ENCODE measurements around the gene KLK6. TPM values are rescaled to one million over a fixed set of nuclear protein-coding genes. Genes with fewer than 3 reads are reported as not detected.
A peak's percentile ranks its signal among the peaks of the same experiment; 100 is the strongest.

Gene KLK6
- total RNA-seq, 4 donors from 2014 or later = 2.1 to 5.9 (median 2.5) TPM; not detected in 1

DNA sequence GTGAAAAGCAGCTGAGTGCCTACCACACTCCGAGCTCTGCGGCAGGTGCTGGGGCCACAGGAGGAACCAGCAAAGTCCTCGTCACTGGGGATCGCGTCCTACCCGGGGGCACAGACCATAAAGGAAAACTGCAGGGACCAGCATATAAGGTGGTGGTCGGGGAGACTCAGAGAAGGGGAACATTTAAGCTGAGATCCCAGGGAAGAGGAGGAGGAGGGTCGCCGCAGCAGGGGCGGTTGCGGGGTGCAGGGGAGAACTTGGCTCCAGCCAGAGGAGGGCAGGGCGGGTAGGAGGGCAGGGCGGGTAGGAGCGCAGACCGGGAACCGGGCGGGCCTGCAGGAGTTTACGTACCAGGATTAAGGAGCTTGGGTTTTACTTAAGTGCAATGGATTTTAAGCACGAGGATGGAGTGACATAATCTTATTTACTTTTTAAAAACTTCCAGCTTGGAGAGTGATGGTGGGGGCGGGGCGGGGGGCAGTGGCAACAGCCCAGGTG is 57.2 kb downstream of the KLK6 start:
- Histone ChIP-seq H3K9me3 (no peaks in the 10 kb centered on the region), H3K27me3 (peaks cover 0 to 58% of the 10 kb centered on the region in 2 donors), H3K27ac (no peak overlapping the region), H3K36me3 (no peaks in the 10 kb centered on the region), H3K4me1 (peaks cover 0 to 8% (median 0%) of the 10 kb centered on the region in 4 donors), H3K4me3 (no peak overlapping the region)
- TF ChIP-seq POLR2A (IDR thresholded peaks at IDR 0.05) (no peak), EP300 (IDR thresholded peaks at IDR 0.05) (no peak)
- TF ChIP-seq, protein P1, sequence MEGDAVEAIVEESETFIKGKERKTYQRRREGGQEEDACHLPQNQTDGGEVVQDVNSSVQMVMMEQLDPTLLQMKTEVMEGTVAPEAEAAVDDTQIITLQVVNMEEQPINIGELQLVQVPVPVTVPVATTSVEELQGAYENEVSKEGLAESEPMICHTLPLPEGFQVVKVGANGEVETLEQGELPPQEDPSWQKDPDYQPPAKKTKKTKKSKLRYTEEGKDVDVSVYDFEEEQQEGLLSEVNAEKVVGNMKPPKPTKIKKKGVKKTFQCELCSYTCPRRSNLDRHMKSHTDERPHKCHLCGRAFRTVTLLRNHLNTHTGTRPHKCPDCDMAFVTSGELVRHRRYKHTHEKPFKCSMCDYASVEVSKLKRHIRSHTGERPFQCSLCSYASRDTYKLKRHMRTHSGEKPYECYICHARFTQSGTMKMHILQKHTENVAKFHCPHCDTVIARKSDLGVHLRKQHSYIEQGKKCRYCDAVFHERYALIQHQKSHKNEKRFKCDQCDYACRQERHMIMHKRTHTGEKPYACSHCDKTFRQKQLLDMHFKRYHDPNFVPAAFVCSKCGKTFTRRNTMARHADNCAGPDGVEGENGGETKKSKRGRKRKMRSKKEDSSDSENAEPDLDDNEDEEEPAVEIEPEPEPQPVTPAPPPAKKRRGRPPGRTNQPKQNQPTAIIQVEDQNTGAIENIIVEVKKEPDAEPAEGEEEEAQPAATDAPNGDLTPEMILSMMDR (IDR thresholded peaks at IDR 0.05) = no peak
- DNase-seq (ENCODE audit: low spot score in 2 of 2) = no peak
- 16 to 17% methylated on average over 20 to 21 of the region's 21 CpGs for WGBS, 2 donors

DNA sequence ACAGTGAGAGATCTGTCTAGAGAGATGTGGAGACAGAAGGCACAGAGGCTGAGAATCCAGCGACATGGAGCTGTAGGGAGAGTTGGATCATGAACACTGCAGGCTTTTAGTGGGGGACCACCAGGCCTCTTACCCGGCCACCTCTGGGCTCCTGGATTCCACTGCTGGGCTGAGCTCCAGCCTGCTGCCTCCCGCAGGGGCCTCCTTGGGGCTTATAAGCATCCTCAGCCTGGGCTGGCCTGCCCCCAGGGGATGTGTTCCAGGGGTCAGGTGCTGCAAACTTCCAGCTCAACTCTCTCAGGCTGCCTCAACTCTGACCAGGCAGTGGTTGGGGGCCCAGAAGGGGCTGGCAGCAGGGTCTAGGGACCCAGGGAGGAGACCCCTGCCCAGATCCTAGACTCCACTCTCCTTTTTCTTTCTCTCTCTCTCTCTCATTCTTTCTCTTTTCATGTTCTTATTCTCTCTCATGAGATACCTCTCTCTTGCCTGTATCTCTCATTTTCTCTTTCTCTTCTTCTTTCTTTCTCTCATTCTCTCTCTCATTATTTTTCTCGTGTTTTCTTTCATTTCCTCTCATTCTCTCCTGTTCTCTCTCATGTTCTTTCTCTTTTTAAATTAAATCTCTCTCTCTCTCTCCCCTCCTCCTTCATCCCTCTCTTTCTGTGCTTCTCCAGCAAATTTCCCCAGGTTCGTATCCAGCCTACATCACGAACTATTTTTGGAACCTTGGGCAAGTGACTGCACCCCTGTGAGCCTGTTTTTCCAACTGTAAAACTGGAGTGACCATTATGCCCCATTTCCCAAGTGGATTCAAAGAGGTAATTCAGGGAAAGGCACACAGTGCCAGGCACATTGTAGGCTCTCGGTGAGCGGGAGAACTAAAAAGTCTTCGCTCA is 57.9 kb downstream of the KLK6 start, which contains the start of gene KLK4:
KLK4 (minus strand) TSS at position 190 of the 896 bp plus-strand sequence. CDS start 657 bp downstream, outside the sequence.
- peaks cover 0 to 61% of the 10 kb centered on the region in 2 donors for H3K27me3 ChIP-seq
- no peaks in the 10 kb centered on the region for H3K36me3 ChIP-seq
- TF ChIP-seq, protein P1 (IDR thresholded peaks at IDR 0.05) = no peak
- TF ChIP-seq POLR2A (IDR thresholded peaks at IDR 0.05) (no peak), EP300 (IDR thresholded peaks at IDR 0.05) (no peak)
- H3K4me1 ChIP-seq = peaks cover 0 to 8% (median 0%) of the 10 kb centered on the region in 4 donors
- H3K9me3 ChIP-seq = no peaks in the 10 kb centered on the region
- no peak for DNase-seq (ENCODE audit: low spot score in 2 of 2)
- WGBS, 2 donors = 63 to 67% methylated on average over 9 of the region's 9 CpGs
- no peak within 1 kb of the TSS for H3K27ac ChIP-seq
- H3K4me3 ChIP-seq = no peak within 1 kb of the TSS

DNA sequence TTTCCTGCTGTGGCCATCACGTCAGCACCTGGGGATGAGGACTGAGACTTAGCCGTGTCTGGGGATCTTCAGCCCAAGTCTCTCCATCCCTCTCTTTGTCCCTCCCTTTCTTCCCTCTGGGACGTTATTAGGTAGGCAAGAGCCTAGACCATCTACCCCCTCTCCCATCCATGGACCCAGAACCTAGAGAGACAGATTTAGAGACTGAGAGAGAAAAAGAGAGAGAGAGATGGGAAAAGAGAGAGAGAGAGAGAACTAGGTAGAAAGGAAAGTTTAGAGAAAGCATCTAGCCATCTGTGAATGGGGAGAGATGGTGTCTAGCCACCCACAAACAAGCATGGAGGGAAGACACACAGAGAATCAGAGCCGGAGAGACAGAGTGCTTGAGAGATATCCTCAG is 58.7 kb downstream of the KLK6 start:
- Histone ChIP-seq H3K27ac (no peak overlapping the region), H3K4me1 (peaks cover 0 to 8% (median 0%) of the 10 kb centered on the region in 4 donors), H3K4me3 (no peak overlapping the region), H3K9me3 (no peaks in the 10 kb centered on the region), H3K27me3 (peaks cover 0 to 54% of the 10 kb centered on the region in 2 donors), H3K36me3 (no peaks in the 10 kb centered on the region)
- 71 to 75% methylated on average over 4 of the region's 4 CpGs for WGBS, 2 donors
- no peak for TF ChIP-seq POLR2A (IDR thresholded peaks at IDR 0.05)
- TF ChIP-seq EP300 (IDR thresholded peaks at IDR 0.05) = no peak
- TF ChIP-seq, protein P1 (IDR thresholded peaks at IDR 0.05) = no peak
- no peak for DNase-seq (ENCODE audit: low spot score in 2 of 2)

DNA sequence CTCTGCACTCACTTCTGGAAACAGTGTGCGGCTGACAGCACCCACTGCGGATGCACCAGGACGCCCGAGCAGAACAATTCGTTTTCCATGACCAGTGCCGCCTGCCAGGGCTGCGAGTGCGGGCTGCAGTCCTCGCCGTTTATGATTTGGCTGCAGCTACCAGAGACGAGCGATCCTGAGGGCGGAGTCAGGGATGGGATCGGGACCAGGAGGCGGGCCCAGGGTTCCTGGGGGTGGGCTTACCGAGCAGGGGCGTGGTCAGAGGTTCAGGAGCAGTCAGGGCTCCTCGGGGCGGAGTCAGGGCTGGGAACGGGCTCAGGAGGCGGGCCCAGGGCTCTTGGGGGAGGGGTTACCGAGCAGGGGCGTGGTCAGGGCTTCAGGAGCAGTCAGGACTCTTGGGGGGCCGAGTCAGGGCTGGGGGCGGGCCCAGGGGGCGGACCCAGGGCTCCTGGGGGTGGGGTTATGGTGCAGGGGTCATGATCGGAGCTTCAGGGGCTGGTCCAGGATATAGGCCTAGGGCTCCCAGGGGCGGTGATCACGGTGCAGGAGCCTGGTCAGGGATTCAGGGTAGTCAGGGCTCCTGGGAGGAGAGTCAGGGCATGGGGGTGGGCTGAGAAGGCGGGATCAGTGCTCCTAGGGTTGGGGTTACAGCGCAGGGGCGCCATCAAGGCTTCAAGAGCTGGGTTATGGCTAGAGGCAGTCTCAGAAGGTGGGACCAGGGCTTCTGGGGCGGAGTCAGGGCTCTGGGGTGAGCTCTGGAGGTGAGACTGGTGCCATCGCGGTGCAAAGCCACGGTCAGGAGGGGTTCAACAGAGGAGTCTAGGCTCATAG is 59.9 kb downstream of the KLK6 start:
- WGBS, 2 donors = 6 to 9% methylated on average over 26 to 34 of the region's 36 CpGs
- peak; percentile 31 to 40 for DNase-seq (ENCODE audit: low spot score in 2 of 2)
- Histone ChIP-seq H3K4me3 (peak overlapping the region in 2 of 4 donors; percentile 5 to 18), H3K36me3 (no peaks in the 10 kb centered on the region), H3K27me3 (peaks cover 0 to 49% of the 10 kb centered on the region in 2 donors), H3K27ac (no peak overlapping the region), H3K9me3 (no peaks in the 10 kb centered on the region), H3K4me1 (peaks cover 0 to 8% (median 0%) of the 10 kb centered on the region in 4 donors)
- TF ChIP-seq POLR2A (IDR thresholded peaks at IDR 0.05) = no peak
- TF ChIP-seq EP300 (IDR thresholded peaks at IDR 0.05) = no peak
- TF ChIP-seq, protein P1 (IDR thresholded peaks at IDR 0.05) = no peak

Other genes starting within 250 kb of the KLK6 start
- 1 to 10 TPM in 1 of 4 donors, under 1 TPM in 2, not detected in 1; 0.21 to 3.3 (median 0.30) TPM for gene SHANK1, start 249.8 kb downstream of the KLK6 start, total RNA-seq
- 10 to 100 TPM; 13.3 to 53.1 (median 25.9) TPM for gene CLEC11A, start 246.2 kb downstream of the KLK6 start, total RNA-seq
- not detected for gene GPR32, start 199.1 kb downstream of the KLK6 start, total RNA-seq
- gene ACP4, start 179.2 kb downstream of the KLK6 start, total RNA-seq = not detected
- gene KLK1, start 145.8 kb downstream of the KLK6 start, total RNA-seq = 1 to 10 TPM in 2 of 4 donors, under 1 TPM in 1, not detected in 1; 0.78 to 1.8 (median 1.5) TPM
- gene KLK15, start 136.0 kb downstream of the KLK6 start, total RNA-seq = not detected
- gene KLK3, start 114.7 kb downstream of the KLK6 start, total RNA-seq = not detected
- gene KLK2, start 96.2 kb downstream of the KLK6 start, total RNA-seq = not detected
- gene KLK4, start 58.2 kb downstream of the KLK6 start, total RNA-seq = 1 to 10 TPM in 1 of 4 donors, under 1 TPM in 1, not detected in 2; 0.59 to 1.2 TPM
- gene KLK5, start 16.6 kb downstream of the KLK6 start, total RNA-seq = not detected
- gene KLK7, start 14.3 kb upstream of the KLK6 start, total RNA-seq = 1 to 10 TPM in 3 of 4 donors, under 1 TPM in 1; 0.90 to 7.6 (median 4.6) TPM
- 1 to 10 TPM in 3 of 4 donors, not detected in 1; 1.6 to 2.2 (median 1.9) TPM for gene KLK8, start 32.0 kb upstream of the KLK6 start, total RNA-seq
- 1 to 10 TPM in 2 of 4 donors, under 1 TPM in 1, not detected in 1; 0.22 to 3.1 (median 1.4) TPM for gene KLK10, start 50.1 kb upstream of the KLK6 start, total RNA-seq
- gene KLK11, start 57.0 kb upstream of the KLK6 start, total RNA-seq = 1 to 10 TPM in 1 of 4 donors, not detected in 3; 1.3 TPM
- gene KLK12, start 65.4 kb upstream of the KLK6 start, total RNA-seq = not detected
- gene KLK13, start 95.5 kb upstream of the KLK6 start, total RNA-seq = under 1 TPM in 1 of 4 donors, not detected in 3; 0.63 TPM
- not detected for gene KLK14, start 113.3 kb upstream of the KLK6 start, total RNA-seq
- gene CTU1, start 138.8 kb upstream of the KLK6 start, total RNA-seq = 10 to 100 TPM in 3 of 4 donors, 1 to 10 TPM in 1; 7.4 to 25.5 (median 18.3) TPM
- 10 to 100 TPM in 1 of 4 donors, 1 to 10 TPM in 3; 4.2 to 18.0 (median 5.0) TPM for gene SIGLEC9, start 155.3 kb upstream of the KLK6 start, total RNA-seq
- 1 to 10 TPM in 2 of 4 donors, under 1 TPM in 2; 0.42 to 7.5 (median 1.1) TPM for gene SIGLEC7, start 172.7 kb upstream of the KLK6 start, total RNA-seq

Data from tibial nerve (tissue), 4 donors.